GM21825 (cell line): ENCODE measurements around the gene TRIM14.

ENCODE experiments used
- ATAC-seq: cut with Tn5 transposase; IDR thresholded peaks from one replicate; pipeline ENCODE4 v1.9.1; 2021; ENCODE audit warnings: mild to moderate bottlenecking, moderate library complexity; ENCODE audit not compliant: unreplicated experiment

The TRIM14 gene

DNA sequence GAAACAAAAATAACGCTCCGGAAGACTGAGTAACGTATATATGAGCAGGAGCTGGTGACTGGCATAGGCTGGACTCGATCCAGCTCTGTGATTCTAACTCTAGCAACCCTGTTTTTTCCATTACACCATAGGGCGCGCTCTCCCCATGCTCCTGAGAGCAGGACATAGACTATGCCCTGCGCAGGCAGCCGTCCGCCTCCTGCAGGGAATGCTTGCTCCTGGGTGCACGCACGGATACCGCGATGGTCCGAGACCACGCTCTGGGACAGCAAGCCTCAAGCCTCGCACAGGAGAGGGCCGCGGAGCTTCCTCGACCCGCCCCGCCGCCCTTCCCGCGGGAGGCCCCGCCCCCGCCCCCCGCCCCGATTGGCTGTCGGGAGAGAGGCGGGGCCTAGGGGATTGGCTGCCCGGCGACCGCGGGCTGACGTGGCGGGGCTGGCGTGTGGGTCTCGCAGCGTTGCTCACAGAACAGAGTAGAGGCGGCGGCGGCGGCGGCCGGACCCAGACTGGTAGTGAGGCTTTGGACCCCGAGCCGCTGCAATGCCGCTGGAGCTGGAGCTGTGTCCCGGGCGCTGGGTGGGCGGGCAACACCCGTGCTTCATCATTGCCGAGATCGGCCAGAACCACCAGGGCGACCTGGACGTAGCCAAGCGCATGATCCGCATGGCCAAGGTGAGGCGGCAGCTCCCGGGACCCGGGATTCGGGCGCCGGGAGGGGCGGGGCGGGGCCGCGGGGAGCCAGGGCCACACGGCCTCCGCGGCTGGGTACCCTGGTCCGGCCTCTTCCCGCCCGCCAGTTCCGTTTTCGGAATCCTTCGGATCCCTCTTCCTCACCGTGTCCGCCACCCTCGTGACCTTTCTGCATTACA lies 62.5 kb downstream of the TRIM14 start, which contains the start of gene NANS:
Gene NANS, plus strand, starts transcription at position 464 of the 869 bp plus-strand sequence. Its CDS starts 77 bp downstream, at position 541.
- ATAC-seq = peak; percentile 94

DNA sequence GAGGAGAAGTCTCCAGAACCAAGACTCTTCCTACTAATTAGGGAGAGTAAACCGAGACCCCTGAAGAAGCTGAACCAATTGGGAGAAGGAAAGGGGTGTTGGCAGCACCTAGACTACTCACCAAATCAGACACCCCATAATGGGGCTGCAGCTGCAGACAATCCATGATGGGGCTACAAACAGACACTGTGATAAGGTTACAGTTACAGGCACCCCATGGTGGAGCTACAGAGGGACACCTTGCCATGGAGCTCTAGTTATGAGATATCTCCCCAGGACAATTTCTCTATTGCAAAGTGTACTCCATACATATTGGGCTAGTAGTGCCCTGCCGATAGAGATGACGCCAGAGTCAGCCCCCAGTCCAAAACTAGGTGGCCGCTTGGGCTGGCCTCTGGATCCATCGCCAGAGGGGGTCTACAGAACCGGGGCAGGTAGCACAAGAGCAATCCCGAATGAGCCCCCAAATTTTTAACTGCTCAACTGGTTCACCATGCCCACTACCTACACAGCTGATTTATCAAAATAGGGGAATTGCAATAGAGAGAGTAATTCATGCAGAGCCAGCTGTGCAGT lies 64.6 kb downstream of the TRIM14 start:
- ATAC-seq = no peak

DNA sequence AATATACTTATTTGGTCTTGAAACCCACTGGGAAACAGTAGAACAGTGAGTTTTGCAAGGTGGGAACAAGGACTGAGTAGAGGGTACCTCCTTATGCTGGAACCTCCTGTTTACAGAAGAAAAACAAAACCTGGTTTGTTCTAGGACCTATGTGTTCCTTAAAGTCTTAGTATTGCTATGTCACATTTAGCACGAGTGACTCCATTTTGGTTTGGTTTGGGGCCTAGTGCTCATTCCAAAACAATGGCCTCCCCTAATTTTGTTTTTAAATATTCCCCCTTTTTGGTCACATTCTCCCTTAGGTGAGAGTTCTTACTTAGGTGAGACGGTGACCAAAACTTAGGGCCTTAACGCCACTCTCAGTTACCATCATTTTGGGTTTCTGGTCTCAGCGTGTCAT lies 68.7 kb downstream of the TRIM14 start:
- no peak for ATAC-seq

DNA sequence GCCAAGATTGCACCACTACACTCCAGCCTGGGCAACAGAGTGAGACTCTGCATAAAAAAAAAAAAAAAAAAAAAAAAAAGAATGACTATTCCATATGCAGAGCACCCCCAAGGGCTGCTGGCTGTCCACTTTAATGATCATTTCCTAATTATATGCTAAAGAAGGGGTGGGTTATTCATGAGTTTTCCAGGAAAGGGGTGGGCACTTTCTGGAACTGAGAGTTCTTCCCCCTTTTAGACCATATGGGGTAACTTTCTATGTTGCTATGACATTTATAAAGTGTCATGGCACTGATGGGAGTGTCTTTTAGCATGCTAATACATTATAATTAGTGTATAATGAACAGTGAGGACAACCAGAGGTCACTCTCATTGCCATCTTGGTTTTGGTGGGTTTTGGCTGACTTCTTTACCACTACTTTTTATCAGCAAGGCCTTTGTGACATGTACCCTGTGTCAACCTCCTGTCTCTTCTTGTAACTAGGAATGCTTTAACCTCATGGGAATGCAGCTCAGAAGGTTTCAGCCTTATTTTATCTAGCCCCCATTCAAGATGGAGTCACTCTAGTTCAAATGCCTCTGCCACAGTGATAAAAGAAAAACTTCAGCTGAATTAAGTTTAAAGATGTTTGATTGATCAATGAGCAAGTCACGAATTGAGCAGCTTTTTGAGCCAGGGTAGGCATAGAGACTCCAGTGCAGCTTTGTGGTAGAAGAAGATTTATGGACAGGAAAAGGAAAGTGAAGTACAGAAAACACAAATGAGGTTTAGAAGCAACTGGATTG lies 69.5 kb downstream of the TRIM14 start:
- no peak for ATAC-seq

DNA sequence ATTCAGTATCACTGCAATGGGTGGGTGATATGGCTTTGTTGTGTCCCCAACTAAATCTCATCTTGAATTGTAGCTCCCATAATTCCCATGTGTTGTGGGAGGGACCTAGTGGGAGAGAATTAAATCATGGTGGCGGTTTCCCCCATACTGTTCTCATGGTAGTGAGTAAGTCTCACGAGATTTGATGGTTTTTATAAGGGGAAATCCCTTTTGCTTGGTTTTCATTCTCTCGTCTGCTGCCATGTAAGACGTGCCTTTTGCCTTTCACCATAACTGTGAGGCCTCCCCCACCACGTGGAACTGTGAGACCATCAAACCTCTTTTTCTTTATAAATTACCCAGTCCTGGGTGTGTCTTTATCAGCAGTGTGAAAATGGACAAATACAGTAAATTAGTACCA lies 72.0 kb downstream of the TRIM14 start:
- no peak for ATAC-seq

DNA sequence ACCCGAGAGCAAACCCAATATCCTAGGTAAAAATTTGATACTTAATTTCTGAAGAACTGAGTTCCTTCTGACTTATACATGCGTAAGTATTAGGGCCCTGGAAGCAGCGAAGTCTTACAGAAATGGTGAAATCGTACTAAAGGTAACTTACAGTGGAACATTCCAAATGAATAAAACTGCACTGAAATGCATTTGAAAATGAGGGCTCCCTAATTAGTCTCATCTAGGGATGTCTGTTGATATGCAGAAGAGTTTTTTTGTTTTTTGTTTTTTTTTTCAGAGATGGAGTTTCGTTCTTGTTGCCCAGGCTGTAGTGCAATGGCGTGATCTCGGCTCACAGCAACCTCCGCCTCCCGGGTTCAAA lies 72.9 kb downstream of the TRIM14 start:
- ATAC-seq = no peak

DNA sequence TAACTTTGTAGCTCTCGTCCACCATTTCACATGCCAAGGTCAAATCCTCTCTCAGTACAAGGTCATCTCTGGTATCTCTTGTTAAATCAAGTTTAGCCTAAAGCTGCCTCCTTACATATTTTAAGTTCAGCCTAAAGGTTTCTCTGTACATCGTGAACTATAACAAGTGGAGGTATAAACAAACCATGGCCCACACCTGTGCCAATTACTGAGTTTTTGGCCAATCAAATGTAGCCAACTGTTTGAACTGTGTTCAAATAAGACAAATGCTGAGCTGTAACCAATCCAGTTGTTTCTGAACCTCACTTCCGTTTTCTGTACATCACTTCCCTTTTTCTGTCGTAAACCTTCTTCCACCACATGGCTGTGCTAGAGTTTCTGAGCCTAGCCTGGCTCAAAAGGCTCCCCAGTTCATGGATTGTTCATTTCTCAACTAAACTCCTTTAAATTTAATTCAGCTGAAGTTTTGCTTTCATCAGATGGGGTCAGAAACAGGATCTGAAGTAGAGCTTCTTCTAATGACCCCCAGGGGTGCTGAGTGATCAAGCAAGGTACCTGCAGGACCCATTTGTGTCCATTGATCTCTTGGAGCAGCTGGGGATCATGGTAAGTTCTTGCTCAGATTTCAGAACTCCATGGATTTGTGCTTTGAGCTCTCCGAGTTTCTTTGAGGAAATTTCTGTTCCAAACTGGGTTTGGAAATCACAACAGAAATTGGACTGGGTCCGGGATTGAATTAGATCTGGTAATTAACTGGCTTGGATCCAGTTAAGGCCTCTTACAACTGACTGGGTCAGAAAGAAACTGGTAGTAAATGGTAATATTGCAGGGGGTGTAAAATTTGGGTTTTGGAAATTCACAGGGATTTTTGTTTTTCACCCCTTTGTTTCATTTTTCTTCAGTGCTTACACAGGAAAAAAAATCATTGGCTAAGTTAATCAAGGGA lies 73.5 kb downstream of the TRIM14 start:
- peak; percentile 80 for ATAC-seq

DNA sequence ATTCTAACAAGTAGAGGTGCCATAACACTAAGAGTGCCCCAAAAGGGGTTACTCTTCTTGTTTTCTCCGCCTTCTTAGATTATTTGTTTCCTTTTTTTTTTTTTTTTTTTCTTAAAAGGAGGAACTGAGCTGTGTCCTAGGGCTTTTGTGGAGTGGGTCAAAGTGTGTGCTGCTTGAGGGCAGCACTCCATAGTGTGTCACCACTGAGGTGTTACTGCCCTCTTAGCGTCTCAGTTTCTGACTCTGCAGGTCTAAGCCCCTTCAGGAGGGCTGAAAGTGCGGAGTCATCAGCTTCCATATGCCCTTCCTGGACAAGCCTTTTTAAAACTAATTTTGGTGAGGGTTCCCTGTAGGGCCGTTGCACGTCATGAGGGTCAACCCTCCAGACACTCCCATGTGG lies 75.1 kb downstream of the TRIM14 start:
- ATAC-seq = no peak

DNA sequence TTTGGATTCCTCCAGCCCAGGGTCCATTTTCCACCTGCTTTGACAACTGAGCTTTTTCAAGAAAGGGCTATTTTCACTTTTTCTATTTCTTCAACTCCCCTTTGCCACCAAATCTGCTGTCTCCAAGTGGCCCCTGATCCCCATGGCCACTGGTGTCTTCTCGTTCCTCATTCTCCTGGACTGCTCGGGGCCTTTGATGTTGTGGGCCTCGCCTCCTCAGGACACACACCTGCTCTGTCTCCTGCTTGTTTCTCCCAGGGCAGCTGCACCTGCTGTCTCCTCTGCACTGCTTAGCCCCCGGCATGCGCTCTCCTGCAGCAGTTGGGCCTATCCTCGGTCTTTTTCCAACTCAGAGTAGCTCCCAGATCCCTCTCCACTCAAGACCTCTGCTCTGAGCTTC lies 78.8 kb downstream of the TRIM14 start:
- ATAC-seq = no peak

DNA sequence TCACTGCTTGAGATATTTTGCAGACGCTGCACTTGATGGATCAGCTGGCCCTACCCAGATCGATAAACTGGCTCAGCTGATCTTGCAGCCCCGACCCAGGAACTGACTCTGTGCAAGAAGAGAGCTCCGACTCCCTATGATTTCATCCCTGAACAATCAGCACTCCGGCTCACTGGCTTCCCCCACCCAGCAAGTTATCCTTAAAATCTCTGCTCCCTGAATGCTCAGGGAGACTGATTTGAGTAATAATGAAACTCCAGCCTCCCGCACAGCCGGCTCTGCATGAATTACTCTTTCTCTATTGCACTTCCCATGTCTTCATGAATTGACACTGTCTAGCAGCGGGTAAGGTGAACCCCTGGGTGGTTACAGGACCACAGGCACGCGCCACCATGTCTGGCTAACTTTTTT lies 79.4 kb downstream of the TRIM14 start:
- ATAC-seq = peak; percentile 30

DNA sequence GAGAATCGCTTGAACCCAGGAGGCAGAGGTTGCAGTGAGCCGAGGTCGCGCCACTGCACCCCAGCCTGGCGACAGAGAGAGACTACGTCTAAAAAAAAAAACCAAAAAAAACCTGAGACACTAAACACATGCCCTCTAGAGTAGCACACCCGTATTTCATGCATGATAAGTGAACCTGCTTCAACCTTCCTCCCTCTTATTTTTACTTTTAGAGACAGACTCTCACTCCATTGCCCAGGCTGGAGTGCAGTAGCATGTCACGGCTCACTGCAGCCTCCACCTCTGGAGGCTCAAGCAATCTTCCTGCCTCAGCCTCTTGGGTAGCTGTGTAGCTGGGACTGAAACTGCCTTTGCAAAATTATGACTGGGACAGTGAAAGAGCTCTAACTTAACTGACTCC lies 80.1 kb downstream of the TRIM14 start:
- ATAC-seq = peak; percentile 44

DNA sequence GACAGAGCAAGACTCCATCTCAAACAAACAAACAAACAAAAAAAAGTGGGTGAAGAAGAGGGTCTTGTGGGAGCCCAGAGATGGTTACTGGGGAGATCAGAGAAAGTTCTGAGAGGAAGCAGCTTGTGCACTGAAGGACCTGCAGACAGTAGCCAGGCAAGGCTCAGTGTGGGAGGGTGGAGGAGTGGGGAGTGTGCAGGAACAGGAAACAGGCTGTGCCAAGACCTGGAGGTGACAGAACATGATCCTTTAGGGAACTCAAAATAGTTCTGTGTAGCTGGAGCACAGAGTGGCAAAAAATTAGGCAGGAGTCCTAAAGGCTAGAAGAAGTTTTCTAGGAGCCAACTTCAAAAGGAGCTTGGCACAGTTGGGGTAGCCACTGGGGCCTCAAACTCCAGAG lies 81.7 kb downstream of the TRIM14 start:
- ATAC-seq = no peak

DNA sequence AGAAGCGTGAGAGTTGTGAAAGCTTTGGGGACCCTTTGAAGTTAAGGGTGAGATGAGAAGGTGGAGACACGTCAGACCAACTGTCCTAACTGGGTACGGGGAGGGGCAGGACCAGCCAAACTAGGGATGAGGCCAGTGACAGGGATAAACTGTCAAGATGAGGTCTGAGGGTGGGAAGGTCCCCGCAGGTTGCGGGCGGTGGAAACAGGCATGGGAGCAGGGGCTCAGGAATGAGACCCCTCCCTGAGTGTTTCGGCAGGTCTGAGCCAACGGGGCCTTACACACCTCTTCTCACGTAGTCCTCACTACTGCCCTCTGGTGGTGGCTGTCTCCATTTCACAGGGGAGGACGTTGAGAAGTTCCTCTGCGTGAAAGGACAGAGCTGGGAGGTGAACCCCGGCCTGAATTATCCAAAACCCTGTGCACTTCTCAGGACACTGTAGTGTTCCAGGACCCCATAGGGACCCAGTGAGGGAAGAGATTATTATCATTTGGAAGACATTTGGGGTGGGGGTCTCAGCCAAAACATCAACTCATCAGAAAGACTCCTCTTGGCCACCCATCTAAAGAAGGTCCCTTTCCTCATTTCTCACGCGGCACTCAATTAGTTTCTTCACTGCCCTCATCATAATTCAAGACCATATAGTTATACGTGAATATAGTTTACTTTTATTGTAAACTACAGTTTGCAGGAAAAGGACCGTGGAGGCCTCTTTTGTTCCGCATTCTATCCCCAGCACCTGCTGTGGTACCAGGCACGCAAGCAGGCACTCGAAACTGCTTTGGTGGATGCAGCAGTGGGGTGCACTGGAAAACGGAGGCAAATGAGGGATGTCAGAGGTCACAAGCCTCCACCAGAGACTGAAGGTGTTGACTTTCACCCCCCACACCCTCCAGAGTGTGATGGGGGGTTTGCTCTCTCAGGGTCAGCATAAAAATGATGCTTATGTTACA lies 84.2 kb downstream of the TRIM14 start:
- peak; percentile 5 for ATAC-seq

DNA sequence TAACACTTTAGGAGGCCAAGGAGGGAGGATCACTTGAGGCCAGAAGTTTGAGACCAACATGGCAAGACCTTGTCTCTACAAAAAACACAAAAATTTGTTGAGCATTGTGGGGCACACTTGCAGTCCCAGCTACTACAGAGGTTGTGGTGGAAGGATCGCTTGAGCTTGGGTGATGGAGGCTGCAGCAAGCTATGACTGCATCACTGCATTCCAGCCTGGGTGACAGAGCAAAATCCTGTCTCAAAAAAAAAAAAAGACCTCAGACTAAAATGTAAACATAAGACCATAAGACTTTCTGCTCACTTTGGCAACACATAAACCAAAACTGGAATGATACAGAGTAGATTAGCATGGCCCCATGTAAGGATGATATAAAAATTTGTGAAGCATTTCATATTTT lies 87.1 kb downstream of the TRIM14 start:
- ATAC-seq = no peak

DNA sequence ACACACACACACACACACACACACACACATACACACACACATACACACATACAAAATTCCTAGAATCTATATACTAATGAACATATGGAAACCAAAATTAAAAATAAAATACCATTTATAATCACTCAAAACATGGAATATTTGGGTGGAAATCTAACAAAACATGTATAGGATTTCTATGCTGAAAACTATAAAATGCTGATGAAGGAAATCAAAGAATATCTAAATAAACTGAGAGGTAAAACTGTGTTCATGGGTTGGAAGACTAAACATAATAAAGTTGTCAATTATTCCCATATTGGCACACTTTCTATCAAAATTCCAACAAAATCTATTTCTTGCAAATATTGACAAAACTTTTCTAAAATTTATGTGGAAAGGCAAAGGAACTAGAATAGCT lies 87.9 kb downstream of the TRIM14 start:
- no peak for ATAC-seq

DNA sequence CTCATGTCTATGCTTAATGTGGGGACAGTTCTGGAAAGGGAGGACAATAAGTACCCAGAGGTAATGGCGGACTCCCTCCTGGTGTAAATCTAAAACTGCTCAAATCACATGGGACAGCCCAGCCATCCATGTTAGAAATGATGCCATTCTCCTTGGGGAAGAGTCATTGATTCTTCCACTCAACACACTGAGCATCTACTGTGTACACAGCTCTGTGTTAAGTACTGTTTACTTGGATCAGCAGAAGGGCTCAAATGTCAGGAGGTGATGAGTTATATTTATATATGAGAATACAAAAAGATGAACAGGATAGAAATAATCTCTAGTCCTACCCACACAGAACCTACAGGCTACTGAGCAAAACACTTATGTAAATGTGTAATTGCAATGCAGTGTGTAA lies 94.3 kb downstream of the TRIM14 start:
- ATAC-seq = no peak

DNA sequence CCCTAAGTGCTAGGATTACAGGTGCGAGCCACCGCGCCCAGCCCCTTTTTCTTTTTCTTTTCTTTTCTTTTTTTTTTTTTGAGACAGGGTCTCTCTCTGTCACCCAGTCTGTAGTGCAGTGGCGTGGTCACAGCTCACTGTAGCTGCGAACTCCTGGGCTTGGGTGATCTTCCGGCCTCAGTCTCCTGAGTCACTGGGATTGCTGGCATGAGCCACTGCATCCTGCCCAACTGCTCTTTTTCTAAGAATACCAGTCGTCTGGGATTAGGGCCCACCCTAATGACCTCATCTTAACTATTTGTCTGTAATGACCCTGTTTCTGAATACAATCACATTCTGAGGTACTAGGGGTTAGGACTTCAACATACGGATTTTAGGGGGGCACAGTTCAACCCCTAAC lies 96.6 kb downstream of the TRIM14 start:
- no peak for ATAC-seq

DNA sequence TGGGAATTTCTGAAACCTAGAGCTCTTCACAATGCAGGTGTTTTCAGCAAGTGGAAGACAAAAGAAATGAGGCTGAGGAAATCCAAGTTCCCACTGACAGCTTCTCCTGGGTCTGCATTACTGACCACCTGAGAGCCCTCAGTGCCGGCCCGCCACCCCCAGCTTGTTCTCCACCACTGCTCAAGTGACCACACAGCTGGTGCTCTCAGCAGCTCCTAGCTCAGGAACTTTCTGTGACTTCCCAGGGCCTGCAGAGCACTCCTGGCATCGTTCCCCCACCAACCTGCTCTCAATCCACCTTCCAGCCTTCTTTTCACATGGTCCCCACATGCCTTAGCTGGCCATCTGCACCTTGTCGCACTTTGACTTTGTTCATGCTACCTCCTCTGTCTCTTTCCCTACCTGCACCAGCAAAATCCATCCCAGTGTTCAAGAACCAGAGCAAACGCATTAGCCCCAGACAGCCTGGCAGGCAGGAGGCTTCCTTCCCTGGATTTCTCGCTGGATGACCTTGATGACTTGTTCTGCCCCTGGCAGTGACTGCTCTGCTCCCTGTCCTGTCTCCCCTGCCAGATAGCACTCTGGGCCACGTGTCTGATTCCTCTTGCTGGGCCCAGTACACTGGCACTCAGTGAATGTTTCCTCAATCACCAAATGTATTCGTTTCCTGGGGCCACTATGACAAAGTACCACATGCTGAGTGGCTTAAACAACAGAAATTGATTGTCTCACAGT lies 97.5 kb downstream of the TRIM14 start:
- ATAC-seq = no peak
